HG03442 (cell line): ENCODE measurements around the gene TPBGL.

Experiments used
- ATAC-seq: cut with Tn5 transposase; IDR thresholded peaks from one replicate; pipeline ENCODE4 v1.9.1; 2021; ENCODE audit warnings: mild to moderate bottlenecking, moderate library complexity; ENCODE audit not compliant: unreplicated experiment

The TPBGL gene

DNA sequence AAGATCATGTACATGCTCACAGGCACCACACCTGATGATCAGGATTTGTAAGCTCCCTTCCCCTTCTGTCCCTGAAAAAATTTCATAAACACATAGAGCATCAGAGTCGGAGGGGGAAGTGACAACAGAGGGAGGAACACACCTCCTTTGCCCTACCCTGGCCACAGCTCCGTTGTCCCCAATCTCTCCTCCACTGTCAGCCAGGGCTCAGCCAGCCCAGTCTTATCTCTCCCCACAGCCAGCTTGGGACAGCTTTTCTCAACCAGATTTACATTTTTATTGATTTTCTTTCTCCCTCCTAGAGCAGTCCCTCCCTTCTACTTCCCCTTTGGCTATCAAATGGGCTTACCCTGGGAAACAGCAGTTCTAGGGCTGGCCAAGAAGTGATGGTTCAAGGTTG is 32.1 kb upstream of the TPBGL start:
- ATAC-seq: no peak

DNA sequence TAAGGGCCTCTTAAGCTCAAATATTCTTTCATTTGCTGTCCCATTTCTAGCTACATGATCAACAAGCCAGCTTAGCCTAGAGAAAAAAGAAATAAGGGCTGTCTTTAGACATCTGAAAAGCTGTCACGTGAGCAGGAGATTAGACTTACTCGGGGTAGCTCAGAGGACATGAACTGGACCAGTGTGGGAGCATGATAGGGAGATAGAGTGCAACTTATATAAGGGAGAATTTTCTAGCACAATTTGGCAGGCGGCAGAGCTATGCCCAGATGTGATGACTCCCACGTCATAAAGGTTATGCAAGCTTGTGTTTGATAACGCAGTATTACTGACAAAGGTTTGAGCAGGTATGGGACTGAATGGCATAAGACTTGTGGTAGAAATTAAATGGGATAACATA is 28.2 kb upstream of the TPBGL start:
- no peak for ATAC-seq

DNA sequence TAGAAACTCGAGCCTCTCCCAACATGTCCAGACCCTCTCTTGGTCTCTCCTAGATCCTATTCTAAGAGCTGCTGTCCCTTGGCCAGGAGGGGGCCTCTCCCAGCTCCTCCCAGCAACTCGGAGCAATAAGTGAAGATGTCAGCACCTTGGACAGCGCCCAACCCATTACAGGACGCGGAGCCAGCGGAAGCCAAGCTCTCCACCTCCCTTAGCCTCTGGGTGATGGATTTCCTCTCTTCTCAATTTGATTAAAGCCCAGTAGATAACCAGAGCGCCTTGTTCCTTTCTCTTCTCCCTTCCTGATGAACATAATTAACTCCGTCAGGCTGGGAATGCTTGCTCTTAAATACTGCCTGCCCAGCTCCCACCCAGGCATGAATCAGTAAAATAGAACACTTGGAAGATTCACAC is 26.2 kb upstream of the TPBGL start:
- no peak for ATAC-seq

DNA sequence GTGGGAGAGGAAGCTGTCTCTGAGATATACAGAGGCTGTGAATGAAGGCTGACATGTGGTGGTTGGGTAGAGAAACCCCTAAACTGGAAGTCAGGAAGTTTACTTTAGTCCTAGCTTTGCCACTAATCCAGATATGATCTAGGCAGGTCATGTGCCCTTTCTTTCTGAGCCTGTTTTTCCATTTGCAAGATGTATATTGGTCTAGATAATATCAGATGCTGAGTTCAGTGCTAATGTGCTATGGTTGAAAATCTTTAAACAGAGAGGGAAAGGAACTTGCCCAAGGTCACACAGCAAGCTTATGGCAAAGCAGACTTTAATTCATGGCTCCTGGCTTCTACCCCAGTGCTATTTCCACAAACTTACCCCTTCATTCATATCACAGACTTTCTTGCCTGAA is 25.7 kb upstream of the TPBGL start:
- no peak for ATAC-seq

DNA sequence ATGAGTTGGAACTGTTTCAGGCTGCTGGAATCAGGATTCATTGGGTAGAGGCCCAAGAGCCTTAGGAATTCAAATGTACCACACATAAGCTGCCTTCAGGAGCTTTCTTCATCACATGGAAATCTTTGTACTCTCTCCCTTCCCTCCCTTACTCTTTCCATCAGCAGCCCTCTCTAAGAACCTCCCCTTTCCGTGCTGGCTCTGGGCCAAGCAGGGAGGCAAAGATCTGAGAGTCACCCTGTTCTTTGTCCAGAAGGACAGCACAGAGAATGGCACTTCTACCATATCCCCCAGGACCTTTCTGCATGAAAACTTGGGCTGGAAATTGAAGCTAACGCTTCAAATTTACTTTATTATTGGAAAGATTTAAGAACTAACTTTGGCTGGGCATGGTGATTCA is 20.7 kb upstream of the TPBGL start:
- ATAC-seq: no peak

DNA sequence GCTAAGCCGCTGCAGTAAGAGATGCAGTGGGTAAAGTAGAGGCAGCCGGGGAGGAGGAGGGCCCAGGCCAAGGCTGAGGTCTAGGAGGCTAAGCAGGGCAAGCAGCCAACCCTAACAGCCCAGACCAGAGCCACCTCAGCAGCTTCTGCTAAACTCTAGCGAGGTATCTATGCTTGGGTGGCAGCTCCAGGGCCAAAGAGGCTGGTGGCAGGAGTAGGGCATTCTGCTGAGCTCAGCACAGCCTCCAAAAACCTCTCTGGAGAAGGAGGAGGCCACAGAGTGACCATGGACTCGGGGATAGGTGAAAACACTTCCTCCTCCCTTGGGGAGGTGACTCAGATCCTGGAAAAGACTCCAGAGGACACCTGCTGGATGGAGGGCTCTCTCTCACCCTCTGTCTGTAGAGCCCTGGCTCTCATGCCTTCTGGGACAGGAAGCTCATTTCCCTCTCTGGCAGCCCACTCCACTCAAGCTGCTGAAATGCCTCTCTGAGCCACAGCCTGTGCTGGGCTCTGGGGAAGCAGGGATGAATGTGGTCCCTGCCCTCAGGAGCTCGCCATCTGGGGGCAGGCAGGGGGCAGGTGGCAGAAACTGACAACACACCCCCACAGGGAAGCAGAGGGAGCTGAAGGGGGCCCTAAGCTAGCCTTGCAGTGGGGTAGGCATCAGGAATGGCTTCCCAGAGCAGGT is 16.5 kb upstream of the TPBGL start:
- no peak for ATAC-seq

DNA sequence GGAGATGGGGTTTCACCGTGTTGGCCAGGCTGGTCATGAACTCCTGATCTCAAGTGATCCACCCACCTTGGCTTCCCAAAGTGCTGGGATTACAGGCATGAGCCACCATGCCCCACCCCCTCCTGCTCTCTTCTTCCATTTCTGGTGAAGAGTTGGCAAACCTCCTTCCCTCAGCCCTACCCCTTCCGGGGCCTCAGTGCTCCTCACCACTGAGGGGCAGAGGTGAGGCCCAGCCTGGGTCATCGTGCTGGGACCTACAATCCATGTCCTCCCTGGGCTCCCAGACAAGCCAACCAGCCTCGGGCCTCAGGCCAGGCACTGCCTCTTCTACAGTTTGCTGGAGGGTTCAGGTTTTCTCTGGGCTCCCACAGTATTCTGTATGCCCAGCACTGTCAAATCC is 14.8 kb upstream of the TPBGL start:
- ATAC-seq: no peak

DNA sequence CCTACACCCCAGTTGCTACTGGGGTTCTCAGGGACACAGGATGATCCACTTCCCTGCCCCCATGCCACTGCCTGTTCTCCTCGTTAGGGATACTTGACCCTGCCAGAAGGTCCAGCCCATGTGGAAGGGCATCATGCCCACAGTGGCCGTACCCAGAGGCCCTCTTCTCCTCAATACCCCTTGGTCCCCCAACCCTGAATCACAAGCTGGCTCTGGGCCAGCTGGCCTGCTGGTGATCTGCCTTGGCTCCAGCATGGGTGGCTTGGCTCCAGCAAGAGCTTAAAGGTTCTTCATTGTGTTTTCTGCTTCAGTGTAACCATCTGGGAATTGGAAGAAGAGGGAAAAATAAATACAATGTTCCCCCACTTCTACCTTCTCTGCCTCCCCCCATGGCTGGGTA is 11.1 kb upstream of the TPBGL start:
- no peak for ATAC-seq

DNA sequence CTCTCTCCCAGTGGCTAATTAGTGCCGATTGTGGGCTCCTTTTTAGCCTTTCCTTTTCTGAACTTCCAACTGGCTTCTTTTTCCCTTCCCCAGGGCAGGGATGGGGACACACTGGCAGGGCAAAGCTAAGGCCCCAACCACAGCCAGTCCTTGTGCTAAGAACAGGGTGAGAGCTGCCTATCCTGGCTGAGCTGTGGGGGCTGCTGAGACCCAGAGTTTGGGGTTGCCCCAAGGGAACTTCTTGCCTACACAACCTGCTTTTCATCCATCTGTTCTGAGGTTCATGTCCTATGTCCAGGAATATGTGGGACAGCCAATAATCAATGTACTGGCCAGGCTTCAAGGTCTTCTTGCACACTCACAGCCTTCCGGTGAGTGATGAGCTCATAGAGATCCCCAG is 10.0 kb upstream of the TPBGL start:
- no peak for ATAC-seq

DNA sequence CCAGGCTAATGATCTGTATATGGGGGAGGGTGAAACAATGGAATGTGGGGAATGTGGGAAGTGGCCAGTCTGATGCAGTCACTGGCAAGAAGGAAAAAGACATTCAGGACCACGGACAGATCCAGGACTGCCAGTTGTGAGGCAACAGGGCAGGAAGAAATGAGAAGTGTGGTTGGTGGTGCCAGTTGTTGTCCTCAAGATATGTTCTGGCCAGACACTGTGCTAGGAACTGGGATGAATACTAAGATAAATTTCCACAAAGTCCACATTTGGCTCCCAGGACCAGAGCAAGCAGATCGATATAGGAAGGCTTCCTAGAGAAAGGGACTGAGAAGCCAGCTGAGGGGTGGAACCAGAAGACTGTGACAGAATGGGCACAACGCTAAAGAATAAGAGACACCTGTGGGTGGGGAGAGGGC is 6.8 kb upstream of the TPBGL start:
- ATAC-seq: no peak

DNA sequence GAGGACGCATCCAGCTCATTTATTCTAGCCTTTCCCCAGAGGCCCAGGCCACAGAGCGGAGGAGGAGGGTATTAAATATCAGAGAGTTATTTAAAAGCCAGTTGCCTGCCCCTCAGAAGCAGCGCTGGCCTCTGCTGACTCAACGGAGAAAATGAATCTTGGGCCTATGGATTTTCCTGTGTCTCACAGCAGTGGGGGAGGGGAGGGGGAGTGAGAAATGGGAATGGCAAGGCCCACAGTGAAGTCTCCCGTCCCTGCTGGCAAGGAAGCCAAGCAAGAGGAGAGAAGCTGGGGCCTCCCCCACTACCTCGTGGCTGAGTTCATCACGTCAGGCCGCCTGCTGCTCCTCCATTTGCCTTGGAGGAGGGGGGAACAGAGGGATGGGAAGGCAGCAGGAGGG is 4.5 kb upstream of the TPBGL start:
- ATAC-seq: no peak

DNA sequence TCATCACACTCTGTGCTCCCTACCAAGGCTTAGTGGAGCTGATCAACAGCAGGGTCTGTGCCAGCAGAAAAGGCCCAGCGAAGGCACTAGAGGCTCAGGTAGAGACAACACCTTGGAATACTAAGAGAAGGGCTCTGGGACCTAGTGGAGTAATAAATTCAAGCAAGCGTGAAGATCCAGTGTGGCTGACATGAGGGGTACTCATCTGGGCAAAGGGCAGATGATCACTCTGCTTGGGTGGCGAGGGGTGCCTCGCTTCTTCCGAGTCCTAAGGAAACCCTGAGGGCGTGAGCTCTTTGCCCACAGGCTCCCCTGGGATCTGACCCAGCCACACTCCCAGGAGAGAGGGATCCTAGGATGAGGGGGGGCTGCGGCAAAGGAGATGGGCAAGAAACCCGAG is 3.5 kb upstream of the TPBGL start:
- ATAC-seq: no peak

DNA sequence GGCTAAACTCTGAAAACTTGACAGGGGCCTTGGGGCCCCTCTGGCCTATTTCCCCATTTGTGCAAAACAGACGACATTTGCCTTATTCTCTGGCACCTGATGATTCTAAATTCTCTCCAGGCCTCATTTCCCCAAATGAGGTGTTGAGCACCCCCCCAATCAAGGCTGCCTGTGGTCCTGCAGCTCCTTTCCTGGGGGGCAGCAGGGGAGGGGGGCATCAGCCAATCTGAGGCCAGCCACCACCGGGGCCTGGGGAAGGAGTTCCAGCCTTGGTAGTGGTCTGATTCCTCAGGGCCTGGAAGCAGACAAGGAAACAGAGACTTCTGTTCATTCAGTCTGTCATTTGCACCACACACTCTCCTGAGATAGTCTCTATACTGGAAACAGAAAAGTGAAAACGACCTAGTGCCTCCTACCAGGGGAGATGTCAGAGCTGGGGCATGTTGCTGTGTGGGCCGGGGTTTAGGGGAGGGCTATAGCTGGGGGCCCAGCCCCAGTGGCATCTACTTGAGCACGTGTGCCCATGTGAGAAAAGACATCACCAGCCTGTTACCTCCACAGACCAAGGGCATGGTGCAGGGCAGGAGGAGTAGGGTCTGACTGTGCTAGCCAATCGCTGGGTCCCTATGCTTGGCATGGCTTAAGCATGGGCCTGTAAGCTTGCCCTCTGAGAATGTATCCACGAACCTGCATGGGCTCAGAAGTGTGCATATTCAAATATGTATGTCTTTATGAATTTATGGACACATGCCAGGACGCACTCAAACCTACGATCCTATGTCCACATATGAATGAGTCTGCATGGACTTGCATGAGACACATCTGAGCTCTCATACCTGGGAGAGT is 1.8 kb upstream of the TPBGL start:
- no peak for ATAC-seq

DNA sequence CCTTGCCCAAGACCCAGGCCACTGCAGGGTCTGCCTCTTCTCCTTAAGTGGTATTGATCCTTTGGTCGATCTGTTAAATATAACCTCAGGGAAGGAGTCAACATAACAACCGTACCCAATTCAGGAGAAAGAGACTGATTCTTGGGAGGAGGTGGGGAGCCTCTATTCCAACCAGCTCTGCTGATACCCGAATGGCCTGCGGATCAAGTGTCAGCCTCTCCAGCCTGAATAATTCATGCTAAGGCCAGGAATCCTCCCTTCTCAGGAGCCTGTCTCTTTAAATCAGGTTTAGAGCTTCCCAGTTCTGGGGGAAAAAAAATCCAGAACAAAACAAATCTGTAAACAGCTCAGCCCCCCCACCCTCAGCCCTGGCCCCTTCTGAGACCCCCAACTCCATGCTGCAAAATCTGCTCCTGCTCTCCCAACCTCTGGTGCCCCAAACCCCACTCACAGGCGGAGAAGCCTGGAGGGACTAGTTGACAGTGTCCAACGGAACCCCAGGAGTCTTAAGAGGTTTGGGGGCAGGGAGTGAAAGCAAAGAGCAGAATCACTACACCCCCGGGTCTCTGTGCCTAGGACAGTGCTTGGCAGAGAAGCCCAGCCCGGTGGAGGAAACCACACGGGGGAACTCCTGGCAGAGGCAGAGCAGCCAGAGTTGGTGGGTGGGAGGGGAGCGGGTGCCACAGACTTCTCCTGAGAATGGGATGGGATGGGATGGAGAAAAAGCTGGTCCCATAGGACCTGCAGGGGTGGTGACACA is 863 bp upstream of the TPBGL start:
- ATAC-seq: no peak

DNA sequence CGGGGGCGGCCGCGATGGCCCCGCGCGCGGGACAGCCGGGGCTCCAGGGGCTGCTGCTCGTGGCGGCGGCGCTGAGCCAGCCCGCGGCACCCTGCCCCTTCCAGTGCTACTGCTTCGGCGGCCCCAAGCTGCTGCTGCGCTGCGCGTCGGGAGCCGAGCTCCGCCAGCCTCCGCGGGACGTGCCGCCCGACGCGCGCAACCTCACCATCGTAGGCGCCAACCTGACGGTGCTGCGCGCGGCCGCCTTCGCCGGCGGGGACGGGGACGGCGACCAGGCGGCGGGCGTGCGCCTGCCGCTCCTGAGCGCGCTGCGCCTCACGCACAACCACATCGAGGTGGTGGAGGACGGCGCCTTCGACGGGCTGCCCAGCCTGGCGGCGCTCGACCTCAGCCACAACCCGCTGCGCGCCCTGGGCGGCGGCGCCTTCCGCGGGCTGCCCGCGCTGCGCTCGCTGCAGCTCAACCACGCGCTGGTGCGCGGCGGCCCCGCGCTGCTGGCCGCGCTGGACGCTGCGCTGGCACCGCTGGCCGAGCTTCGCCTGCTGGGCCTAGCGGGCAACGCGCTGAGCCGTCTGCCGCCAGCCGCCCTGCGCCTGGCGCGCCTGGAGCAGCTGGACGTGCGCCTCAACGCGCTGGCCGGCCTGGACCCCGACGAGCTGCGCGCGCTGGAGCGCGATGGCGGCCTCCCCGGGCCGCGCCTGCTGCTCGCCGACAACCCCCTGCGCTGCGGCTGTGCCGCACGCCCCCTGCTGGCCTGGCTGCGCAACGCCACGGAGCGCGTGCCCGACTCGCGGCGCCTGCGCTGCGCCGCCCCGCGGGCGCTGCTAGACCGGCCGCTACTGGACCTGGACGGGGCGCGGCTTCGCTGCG is 697 bp downstream of the TPBGL start:
- ATAC-seq: peak; percentile 90

DNA sequence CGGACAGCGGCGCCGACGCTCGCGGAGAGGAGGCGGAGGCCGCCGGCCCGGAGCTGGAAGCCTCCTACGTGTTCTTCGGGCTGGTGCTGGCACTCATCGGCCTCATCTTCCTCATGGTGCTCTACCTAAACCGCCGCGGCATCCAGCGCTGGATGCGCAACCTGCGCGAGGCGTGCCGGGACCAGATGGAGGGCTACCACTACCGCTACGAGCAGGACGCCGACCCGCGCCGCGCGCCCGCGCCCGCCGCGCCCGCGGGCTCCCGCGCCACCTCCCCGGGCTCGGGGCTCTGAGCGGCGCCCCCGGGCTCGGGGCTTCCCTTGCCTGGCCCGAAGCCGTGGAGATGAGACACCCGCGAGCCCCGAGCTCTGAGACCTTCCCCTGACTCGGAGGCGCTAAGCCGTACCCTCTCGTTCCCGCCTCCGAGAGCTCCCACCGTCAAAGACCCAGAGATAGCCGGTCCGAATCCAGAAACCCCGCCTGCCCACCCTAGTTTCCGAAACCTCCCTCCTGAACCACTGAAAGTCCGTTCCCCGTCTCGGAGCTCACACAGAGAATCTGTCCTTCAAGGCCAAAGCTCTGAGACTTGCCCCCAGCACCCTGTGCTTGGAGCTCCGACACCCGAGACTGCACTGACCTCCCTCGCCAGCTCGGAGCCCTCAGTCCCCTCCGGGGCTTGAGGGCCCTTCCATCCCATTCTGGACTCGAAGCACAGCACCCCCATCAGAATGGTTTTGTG is 1.5 kb downstream of the TPBGL start:
- ATAC-seq: no peak

DNA sequence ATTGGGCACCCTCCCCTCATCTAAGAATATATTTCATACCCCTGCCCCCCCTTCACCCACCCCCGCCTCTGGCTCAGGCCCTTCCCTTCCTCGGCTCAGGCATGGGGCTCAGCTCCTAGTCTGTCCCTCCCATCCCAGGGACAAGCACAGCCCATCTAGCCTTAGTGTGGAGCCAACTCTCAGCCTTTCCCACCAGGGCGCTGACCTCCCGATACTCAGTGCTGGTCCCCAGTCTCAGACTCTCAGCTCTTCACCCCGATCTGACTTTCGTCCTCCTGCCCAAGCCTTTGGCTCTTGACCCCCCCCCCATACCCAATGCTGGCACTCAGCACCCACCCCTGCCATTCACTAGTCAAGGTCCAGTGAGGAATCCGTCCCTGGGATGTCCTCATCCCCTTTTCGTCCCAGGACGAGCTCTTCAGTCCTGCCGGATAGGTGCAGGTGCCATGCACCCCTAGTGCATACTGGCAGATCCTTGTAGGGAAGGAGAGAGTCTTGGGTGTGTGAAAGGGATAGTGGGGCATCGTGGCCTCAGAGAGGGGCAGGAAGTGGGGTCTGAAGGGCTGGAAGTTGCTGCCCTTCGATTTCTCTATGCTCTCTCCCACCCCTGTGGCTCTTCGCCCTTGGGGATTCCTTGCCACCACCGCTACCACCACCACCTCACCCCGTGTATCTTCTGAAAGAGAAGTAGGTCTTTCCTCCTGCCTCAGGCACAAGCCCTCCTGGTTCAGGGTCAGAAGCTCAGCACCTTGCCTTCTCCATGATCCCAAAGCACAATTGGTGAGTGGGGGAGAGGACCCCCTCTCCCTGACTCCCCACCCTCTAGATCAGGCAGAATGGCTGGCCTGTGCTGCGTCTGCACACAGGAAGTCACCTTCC is 2.4 kb downstream of the TPBGL start:
- no peak for ATAC-seq

DNA sequence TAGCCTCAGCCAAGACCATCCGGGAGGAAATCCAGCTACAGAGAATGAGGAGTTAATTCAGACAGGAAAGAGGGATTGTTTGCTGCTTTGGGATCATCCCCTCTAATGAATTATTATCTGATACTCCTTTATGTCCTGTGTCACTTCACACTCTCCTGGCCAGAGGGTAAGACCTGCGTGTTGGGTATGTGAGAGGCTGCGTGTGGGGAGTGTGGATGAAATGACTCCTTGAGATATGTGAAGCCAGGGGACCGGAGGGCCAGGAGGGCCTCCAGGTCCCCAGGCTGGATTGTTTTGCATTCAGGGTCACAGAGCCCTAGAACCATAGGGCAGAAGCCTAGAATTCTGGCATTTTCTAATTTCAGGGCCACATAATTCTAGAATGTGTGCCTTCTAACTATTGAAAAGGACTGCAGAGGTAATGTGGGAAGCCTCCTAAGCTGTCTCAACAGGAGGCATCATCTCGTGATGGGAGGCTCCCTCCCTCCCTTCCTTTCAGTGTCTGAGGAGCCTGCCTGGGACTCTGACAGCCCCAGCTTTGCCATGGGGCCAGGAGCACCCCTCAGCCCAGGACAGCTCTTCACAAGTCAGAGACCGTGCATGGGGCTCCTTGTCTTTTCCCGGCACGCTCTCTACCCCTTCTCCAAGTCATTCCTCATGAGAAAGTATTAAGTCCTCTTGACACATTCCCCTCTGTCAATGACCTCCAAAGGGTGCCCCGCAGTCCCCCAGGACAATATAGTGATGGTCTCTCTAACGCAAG is 3.7 kb downstream of the TPBGL start:
- ATAC-seq: no peak
